ENCODE results near the gene ALDH4A1.

The ALDH4A1 gene

DNA sequence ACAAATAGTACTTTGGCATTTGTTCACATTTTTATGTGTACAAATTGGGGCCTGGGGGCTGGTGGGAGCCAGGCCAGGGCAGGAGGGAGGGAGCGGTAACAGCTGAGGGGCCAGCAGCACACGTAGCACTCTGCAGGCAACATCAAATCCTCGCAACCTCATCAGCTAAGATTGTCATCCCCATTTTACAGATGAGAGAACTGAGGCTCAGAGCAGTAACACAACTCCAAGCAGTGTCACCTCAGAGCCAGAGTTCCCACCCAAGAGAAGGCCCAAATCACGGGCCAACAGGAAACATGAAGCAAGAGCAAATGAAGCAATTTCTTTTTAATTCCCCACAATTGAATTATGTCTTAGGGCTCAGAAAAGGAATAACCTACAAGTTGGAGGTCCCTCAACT is 40.0 kb upstream of the ALDH4A1 start:
- TF ChIP-seq, protein P1, sequence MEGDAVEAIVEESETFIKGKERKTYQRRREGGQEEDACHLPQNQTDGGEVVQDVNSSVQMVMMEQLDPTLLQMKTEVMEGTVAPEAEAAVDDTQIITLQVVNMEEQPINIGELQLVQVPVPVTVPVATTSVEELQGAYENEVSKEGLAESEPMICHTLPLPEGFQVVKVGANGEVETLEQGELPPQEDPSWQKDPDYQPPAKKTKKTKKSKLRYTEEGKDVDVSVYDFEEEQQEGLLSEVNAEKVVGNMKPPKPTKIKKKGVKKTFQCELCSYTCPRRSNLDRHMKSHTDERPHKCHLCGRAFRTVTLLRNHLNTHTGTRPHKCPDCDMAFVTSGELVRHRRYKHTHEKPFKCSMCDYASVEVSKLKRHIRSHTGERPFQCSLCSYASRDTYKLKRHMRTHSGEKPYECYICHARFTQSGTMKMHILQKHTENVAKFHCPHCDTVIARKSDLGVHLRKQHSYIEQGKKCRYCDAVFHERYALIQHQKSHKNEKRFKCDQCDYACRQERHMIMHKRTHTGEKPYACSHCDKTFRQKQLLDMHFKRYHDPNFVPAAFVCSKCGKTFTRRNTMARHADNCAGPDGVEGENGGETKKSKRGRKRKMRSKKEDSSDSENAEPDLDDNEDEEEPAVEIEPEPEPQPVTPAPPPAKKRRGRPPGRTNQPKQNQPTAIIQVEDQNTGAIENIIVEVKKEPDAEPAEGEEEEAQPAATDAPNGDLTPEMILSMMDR (IDR thresholded peaks at IDR 0.05): no peak

DNA sequence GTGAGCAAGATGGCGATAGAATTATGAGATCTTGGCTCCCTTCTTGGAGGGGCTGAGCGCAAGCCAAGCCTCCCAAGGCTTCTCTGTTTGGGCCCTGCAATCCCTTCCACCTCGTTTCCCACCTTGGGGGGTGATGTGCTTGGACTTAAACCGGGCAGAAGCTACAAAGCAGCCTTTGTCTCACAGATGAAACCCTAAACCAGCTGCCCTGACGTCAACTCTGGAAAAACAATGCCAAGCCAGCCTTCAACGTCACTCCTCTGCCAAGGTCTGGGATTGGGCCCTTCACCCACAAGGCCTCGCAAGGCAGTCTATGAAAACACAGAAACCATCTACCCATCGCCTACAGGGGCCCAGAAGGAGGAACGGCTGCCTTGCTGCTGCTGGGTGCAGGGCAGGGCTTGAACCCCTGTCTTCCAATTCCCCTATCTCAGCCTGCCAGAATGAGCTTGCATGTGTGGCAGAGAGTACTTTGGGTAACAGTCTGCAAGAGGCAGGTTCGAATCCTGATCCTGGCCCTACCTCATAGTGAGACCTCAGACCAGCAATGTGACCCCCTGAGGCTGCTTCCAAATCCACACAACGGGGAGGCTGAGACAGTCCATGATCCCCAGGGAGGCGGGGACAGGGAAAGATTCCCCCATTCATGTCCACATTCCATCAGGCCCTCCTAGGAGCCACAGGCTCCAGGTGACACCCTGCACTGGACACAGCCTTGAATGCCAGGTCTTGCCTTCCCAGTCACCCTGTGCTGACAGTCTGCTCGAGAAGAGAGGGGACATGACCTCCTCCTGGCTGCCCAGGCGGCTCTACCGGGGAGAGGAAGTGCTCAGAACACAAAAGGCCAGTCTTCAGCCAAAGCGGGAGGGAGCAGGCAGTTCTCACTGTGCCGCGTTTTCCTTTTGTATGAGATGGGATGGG is 39.1 kb upstream of the ALDH4A1 start:
- TF ChIP-seq, protein P1 (IDR thresholded peaks at IDR 0.05): no peak

DNA sequence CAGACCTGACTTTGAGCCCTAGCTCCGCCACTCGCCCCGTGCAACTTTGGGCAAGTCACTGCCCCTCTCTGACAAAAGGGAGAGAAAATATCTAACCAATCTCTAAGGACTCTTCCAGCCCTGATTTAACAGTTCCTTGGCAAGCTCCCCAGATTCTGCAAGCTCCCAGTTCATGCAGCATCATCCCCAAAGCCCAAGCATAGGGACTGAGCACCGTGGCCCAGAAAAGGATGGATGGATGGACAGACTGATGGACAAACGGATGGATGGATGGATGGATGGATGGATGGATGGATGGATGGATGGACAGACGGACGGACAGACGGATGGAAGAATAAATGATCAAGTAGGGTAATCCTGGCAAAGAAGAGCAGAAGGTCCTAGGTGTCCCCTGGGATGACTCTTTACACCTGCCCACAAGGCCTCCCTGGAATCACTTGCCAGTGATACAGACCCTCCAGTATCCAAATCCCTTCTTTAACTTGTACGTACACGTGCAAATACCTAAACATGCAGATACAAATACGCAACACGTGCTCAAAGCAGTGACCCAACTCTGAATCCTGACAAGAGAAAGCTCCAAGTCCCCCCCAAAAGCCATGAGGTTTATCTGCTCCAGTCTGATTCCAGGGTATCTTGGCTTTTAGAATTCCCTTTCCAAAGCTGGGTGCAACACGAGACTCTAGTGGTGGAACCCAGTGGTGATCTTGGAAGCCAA is 38.1 kb upstream of the ALDH4A1 start:
- TF ChIP-seq, protein P1 (IDR thresholded peaks at IDR 0.05): no peak

DNA sequence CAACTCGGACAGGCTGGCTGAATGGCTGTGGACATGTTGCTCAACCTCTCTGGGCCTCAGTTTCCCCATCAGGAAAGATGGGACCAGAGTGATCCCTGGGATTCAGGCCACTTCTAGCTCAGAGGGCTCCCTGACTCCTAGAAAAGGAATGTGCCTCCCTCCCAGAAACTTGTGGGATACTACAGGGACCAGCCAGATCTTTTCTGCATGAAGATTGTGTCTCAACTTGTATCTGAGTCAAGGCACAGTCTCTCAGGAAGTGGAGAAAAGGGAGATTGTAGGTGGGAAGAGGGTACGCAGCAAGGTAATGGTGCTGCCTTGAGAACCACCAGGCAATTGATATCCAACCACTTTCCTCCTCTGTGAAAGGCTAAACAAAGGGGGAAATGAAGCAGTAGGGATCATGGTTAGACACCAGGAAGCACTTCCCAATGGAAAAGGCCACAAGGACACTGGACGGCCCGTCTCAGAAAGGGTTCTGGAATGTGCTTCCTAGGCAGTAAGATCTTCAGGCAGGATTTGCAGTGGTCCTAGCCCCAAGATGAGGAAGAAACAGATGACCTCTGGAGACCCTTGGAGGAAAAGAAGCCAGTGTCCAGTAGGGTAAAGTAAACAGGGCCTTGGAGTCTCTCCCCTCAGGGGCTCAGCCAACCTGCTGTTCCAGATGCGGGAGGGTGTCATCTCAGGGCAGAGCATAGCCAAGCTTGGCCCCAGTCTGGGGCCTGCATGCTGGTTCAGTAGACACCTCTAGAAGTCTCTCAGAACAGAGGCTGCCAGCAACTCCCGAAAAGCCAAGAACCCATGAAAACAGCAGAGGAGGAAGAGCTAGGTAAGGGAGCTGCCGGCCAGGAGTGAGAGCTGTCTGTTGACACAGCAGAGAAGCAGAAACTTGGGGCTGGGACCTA is 37.3 kb upstream of the ALDH4A1 start:
- TF ChIP-seq, protein P1 (IDR thresholded peaks at IDR 0.05): no peak

DNA sequence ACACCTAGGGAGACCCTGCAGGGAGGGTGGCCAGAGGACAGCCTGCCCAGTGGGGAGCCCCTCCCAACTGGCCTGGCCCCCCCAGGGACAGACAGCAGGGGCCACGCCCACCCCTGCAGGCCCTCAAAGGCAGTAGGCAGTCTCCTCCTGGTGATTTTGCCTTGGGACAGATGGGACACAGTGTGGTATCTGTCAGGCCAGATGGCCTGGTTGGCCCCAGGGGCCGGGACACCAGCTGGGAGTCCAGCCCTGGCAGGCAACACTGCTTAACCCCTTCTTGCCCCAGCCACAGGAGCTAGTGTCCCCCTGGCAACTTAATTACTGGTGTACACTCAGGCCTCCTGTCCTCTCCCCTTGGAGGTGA is 36.3 kb upstream of the ALDH4A1 start:
- TF ChIP-seq, protein P1 (IDR thresholded peaks at IDR 0.05): no peak

DNA sequence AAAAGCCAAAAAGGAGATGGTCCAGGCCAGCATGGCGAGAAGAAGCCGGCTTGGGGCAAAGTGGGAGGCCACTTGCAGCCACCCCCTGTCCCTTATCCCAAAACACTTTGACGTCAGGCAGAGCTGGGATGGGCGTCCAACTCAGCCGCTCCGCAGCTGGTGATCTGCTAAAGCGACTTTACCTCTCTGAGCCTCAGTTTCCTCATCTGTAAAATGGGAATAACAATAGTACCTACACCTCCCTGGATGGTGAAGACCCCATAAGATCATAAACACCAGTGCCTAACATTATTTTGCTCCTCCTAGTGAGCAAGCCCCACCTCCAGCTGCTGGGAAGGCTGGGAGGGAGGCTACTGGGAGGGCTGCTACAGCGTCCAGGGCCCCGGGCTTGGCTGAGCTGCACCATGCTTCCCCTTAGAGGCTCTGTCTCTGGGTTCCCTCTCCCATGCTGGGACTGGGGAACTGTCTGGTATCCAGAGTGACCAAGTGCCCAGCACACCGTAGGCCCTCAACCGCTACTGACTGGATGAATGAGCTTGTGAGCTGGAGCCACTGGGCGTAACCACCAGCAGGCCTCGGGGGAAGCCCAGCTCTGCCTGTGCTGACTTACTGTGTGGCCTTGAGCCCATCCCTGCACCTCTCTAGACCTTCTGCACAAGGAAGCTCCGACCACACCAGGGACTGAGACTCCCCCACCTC is 35.8 kb upstream of the ALDH4A1 start:
- TF ChIP-seq, protein P1 (IDR thresholded peaks at IDR 0.05): no peak

DNA sequence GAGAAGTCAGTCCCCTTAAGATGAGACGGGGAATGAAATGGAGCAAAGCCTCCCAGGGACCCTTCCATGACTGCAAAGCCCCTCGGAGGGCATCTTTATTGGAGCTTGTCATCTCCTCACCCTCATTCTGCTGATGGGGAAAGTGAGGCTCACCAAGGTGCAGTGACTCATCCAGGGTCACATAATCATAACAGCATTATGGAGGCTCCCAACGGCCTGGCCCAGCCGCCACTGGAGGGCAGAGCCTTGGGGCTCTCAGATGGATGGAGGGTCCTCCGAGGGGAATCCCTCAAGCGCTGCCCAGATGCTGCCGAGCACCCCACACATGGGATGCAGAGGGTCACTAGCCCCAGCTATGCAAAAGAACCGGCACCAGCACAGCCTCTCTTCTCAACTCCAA is 35.2 kb upstream of the ALDH4A1 start:
- TF ChIP-seq, protein P1 (IDR thresholded peaks at IDR 0.05): no peak

Data from LNCAP (cell line).